GM04503 (cell line): ENCODE results near the gene PCDH9.

ENCODE experiments used
- DNase-seq: peaks from one replicate; pipeline ENCODE4 v3.0.0-alpha.2; 2012; ENCODE audit warnings: low read depth

The PCDH9 gene

DNA sequence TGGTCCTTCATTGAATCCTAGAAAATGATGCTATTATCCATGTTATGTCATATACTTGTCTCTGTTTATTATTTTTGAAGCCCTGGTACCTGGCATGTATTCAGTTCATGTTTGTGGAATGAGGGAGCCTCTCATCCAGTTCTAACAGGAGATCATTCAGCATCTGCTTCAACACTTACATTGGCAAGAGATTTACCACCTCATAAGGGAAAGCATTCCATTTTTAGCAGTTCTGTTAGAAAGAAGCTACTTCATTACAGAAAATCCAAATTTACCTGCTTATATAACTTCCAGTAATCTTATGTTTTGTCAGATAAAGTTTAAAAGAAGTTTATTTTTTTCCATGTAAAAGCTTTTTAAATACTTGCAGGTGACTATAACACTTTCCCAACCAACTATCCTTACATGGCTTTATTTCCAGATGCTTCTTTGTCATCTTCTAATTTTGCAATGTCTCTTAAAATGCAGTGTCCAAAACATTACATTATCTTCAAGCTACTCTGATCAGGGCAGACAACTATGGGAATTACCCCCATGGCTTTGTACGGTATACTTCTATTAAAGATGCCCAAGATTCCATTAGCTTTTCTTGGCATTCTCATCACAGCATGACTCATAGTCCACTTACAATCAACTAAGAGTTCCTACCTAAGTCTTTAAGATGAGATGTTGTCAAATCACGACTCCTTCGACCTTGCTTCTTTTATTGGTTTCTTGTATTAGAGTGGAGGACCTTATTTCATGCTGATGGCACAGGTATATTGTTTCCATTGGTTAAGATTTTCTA is 262.1 kb downstream of the PCDH9 start:
- DNase-seq = no peak

DNA sequence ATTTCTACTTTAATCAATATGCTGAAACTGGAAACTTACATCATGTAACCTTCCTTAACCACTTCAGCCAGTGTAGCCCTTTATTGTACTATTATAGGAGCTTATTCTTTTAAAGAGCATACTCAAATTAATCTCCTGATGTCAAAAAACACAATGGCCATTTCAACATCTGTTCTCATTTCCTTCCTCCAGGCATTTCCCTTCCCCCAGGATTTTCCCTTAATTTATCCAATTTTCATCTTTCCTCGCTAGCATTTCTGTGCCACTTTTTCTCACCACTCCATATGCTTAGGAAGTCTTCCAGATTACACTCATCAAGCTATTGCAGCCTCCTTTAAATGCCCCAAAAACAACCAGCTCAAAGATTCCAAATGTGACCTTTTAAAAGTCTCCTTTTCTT is 265.0 kb downstream of the PCDH9 start:
- DNase-seq = no peak

DNA sequence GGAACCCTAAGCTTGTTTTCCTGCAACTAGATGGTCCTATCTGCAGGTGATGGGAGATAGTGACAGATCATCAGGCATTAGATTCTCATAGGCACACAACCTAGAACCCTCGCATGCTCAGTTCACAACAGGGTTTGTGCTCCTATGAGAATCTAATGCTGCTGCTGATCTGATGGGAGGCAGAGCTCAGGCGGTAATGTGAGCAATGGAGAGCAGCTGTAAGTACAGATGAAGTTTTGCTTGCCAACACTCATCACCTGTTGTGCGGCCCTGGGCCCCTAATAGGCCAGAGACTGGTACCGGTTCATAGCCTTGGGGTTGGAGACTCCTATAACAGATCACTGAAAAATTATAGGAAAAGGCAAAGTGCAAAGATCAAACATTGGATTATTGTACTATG is 267.2 kb downstream of the PCDH9 start:
- DNase-seq = no peak

DNA sequence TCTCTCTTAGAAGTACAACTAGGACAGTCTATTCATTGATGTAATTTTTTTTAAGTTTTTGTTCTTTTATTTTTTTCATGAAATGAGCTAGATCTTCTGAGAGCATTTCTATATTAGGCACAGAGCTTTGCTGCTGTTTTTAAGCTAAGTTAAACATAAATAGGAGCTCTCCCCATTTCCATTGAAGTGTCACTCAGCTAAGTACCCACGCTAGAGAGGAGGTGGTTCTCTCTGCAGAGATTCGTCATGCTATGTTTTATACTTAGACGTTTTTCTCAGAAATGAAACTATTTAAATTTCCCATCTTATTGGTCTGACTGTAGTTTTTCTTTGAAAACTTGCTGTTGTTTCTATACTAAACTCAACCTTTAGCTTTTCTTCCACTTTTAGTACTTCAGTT is 271.5 kb downstream of the PCDH9 start:
- DNase-seq = no peak

GRCh38 chr13:66952507-66952906 is 277.6 kb downstream of the PCDH9 start:
- DNase-seq = no peak

DNA sequence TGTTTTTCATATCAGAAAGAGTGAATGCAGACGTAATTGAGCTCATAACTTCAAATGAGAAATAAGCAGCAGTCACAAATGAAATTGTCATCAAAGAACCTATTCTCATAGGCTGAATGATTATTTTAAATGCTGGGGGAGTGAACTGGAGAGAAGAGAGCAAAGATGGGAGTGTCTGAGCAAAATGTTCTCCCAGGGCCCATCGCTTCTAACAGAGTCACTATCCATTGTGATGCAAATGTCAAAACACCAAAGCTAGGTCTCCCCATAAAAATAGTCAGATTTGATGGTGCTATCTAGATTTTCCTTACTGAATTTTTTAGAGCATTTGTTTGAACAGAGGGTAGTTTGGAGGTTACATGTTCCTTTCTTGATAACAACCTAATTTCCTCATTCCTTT is 278.7 kb downstream of the PCDH9 start:
- no peak for DNase-seq

- DNase-seq = no peak
Measured at GRCh38 chr13:66950666-66951065, 279.5 kb downstream of the PCDH9 start.

DNA sequence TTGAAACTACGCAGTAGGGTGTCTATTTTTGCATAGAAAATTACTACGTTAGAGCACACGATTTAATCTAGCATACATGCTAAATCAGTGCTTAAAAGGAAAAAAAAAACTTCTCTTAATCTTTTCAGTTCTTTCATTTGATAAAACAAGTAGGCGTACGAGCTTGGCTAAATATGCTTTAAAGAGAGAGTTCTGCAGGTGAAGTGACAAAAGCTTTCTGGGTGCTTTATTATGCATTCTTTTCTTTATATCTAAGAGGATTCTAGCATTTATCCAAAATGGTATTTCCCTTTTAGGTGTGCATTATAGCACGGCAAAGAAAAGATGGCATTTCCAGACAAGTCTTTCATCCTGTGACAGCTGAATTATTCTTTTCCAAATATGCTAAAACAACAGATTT is 281.2 kb downstream of the PCDH9 start:
- no peak for DNase-seq

DNA sequence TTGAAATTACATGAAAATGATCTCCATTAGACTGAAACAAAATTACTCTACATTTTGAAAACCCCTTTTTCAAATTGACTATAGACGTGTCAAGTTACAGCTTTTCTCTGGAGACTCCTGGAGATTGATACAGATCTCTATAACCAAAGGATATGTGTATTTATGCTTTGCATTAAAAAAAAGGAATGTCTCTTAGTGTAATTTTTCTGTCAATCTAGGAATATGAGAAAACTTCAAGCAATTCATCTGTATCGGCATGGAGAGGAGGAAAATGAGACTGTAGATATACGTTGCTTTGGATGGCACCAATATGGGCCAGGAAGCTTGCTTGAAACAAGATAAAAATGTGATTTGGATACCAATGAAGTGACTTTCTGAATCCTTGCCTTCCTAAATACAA is 286.6 kb downstream of the PCDH9 start:
- no peak for DNase-seq

GRCh38 chr13:66940113-66940512 is 290.0 kb downstream of the PCDH9 start:
- DNase-seq = no peak

DNA sequence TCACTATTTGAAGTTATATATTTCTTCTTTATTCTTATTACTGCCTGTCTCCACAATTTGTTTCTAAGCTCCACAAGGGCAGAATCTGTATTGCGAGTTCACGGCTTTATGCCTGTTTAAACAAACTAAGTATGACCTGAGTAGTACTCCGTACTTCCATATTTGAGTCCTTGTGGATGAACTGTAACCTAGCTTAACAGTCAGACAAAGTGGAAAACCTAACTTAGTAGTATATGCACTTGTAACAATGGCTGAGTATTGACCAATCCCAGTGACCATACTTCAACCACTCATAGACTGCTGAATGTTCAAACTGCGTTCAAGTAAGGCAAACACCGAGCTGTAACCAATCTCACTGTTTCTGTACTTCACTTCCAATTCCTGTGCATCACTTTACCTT is 292.7 kb downstream of the PCDH9 start:
- DNase-seq = no peak

DNA sequence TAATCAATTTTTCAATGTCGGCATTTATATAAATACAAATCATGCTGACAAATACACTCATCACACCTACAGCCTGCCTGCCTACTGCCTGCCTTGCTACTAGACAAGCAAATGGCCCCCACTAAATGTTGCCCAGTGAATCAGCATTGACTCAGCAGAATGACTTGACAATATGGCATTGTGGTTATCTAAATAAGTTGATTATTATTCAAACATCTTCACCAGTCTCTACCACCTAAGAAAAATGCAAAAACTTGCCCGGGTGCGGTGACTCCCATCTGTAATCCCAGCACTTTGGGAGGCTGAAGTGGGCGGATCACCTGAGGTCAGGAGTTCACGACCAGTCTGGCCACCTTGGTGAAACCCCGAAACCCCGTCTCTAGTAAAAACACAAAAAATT is 296.1 kb downstream of the PCDH9 start:
- no peak for DNase-seq

DNA sequence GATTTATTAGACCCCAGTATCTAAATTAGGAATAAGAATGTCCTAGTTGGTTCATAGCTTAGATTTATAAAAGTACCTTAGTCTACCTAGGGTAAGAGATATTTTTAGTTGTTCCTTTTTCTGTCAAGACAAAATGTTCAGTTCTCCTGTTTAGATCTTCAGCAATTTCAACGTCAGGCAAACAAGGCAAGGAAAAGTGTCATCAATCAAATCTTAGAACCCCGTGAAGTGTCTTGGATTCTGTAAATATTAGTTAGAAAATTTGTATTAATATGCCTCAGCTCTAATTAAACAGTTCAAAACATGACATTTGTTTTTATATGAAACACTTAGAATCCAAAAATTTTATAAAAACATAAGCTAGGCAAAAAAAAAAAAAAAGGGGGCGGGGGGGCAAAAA is 296.6 kb downstream of the PCDH9 start:
- DNase-seq = no peak

DNA sequence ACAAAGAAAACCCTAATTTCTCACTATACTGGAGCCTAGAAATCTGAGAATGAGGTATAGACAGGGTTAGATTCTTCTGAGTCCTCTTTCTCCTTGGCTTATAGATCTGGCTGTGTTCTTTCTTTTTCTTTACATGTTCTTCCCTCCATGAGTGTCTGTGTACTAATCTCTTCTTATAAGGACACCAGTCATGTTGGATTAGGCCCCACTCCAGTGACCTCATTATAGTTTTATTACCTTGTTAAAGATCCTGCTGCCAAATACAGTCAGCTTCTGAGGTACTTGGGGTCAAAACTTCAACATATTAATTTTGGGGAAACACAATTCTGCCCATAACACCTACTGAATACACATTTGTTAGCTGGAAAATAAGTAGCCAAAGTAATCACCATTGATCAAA is 302.6 kb downstream of the PCDH9 start:
- DNase-seq = no peak

DNA sequence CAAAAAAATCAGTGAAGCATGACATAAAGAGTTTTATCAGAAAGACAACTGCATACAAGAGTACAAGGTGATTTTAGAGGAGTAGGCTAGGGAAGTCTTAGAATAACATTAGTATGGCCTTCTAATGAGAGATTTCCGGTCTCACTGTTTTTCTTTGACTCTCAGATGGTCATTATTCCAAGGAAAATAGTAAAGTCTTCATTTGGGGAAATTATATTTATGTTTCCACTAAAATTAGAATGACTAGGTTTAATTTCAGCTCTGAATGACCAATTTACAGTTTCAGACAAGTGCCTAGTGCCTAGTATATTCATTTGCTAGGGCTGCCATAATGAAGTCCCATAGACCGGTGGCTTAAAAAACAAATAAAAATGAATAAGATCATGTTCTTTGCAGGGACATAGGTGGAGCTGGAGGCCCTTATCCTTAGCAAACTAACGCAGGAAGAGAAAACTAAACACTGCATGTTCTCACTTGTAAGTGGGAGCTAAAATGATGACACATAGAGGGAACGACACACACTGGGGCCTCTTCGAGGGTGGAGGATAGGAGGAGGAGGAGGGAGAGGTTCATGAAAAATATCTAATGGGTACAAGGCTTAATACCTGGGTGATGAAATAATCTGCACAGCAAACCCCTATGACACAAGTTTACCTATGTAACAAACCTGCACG is 303.1 kb downstream of the PCDH9 start:
- DNase-seq = no peak

DNA sequence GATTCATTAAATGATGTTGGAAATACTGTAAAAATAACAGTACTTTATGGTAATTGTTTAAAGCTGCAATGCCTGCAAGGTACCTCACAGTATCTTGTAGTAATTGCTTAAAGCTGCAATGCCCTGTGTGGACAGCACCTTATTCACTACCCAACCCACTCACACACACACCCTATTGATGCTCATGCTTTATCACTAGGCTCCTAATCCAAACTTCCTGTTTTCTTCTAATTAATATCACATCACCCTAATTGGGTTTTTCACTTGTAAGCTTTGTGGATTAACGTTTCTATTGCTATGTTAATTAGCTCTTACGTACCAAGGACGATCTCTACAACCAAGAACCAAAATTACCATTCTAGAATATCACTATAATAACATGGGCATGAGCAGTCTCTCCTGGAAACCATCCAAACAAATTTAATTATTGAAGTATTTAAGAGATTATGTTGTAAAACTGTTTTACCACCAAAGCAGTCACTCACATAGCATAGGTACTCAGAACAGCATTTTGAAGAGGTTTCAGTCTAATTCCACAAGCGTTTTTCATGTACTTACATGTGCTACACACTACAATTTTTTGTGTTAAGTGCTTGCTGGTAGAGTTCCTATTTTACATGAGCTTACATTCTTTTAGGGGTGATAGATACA is 303.8 kb downstream of the PCDH9 start:
- no peak for DNase-seq

DNA sequence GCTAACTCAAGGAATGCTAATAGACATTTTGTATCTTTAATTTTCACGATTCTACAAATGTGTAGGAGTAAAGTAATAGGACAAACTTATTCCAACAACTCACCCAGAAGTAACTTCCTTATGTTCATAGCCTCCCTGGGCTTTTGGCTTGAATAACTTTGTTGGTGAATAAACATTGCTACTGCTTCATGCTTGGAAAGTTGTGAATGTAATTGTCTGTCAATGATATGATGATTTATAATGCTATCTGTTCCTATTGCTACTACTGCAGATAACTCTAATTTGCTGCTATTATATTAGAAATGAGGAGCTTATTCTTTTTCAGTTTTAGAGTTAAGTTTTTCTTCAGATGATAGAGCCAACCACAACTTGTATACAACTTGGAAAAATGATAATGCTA is 307.7 kb downstream of the PCDH9 start:
- DNase-seq = no peak

GRCh38 chr13:66921437-66921836 is 308.7 kb downstream of the PCDH9 start:
- no peak for DNase-seq

DNA sequence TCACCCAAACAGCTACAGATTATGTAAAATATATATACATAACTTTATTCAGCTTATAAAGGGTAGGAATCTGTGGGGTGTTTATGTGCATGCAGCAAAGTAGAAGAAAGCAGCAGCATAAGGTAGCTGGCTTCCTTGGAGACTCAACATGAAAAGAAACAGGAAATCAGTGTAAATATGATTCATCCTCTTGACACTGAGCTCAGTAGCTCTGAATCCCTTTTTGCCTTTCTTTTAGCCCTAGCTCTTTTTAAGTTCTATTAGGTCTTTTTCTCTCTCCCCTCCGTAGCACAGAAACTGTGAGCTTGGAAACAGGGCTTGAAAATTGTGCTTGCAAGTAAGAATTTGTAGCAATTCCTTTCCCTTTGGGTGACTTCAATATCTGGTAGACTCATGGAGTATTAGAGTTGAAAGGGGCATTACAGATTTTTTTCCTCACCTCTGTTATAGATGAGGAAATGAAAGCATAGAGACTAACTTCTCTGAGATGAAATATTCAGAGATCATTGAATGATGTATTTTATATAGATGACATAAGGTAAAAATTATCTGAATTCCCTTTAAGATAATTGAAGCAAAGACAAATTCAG is 314.4 kb downstream of the PCDH9 start:
- DNase-seq = no peak

DNA sequence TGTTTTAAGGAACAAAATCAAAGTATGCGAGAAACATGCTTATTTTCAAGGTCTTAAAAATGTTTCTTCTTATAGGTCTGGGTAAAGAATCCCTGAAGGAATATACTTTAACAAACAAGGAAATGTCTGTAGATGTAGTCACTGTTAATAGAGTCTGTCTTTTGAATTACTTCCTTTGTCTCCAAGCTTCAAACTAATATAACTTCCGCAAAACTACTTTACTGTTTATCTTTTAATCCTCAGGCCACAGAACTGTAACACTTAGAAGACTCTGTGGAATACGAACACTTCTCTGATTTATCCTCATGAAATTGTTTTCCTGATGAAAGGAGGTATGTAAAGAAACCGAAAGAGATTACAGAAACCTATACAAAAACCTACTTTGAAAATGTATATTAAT is 316.0 kb downstream of the PCDH9 start:
- no peak for DNase-seq

DNA sequence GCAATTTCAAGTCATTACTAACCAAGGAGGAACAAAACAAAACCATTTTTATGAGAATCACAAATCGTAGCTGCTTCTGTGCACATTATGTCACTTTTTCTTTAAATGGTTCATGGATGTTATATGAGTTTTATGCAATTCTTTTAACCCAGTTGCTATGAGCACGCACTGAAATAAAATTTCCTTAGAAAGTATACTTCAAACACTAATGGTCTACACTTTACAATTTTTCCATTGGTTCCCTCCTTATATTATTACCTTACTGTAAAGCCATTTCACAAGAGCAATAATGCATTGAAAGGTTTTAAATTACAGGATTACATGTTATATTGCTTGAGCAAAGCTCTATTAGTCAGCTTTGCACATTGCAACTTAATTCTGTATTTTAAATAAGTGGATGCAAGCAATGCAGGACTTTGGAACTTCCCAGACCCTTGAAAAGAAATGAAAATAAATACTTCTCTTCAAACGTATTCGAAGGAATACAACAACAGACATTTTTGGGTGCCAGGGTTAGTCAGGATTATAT is 318.7 kb downstream of the PCDH9 start:
- DNase-seq = no peak

GRCh38 chr13:66899955-66900354 is 330.2 kb downstream of the PCDH9 start:
- no peak for DNase-seq

GRCh38 chr13:66896933-66897332 is 333.2 kb downstream of the PCDH9 start:
- DNase-seq = no peak
